H9 (cell line): Measurements from ENCODE around the gene TMEM219. TPM values are rescaled to one million over a fixed set of nuclear protein-coding genes. Genes with fewer than 3 reads are reported as not detected.

ENCODE experiments used
- DNase-seq: peaks from one replicate; pipeline ENCODE4 v3.0.0-alpha.2; 2017
- H2AFZ ChIP-seq: one replicate; pipeline ENCODE4 v1.6.1; 2013; ENCODE audit warnings: mild to moderate bottlenecking, low read length, control low read depth, moderate library complexity
- H2AK5ac ChIP-seq: 2 replicates; pipeline ENCODE4 v1.6.1; 2013; ENCODE audit warnings: low read length, control low read depth, mixed read lengths; ENCODE audit not compliant: insufficient read length
- H2BK120ac ChIP-seq: one replicate; pipeline ENCODE4 v1.6.1; 2013; ENCODE audit warnings: low read depth, mild to moderate bottlenecking, low read length, control low read depth, inconsistent platforms; ENCODE audit not compliant: poor library complexity, severe bottlenecking
- H2BK12ac ChIP-seq: 2 replicates; pipeline ENCODE4 v1.6.1; 2013; ENCODE audit warnings: low read length, control low read depth, mixed read lengths, low read depth; ENCODE audit not compliant: insufficient read length
- H2BK15ac ChIP-seq: 2 replicates; pipeline ENCODE4 v1.6.1; 2013; ENCODE audit warnings: low read depth, low read length, control low read depth
- H2BK20ac ChIP-seq: one replicate; pipeline ENCODE4 v1.6.1; 2013; ENCODE audit warnings: low read depth, mild to moderate bottlenecking, low read length, control low read depth, inconsistent platforms; ENCODE audit not compliant: poor library complexity, severe bottlenecking
- H2BK5ac ChIP-seq: 2 replicates; pipeline ENCODE4 v1.6.1; 2013; ENCODE audit warnings: low read length, control low read depth, mixed read lengths; ENCODE audit not compliant: insufficient read length
- H3K14ac ChIP-seq: 2 replicates; pipeline ENCODE4 v1.6.1; 2013; ENCODE audit warnings: low read length, control low read depth; ENCODE audit not compliant: insufficient read depth
- H3K18ac ChIP-seq: 2 replicates; pipeline ENCODE4 v1.6.1; 2013; ENCODE audit warnings: low read depth, mild to moderate bottlenecking, mixed read lengths, low read length, control low read depth; ENCODE audit not compliant: insufficient read length
- H3K23ac ChIP-seq: 2 replicates; pipeline ENCODE4 v1.6.1; 2013; ENCODE audit warnings: low read length, control low read depth, mixed read lengths, low read depth; ENCODE audit not compliant: insufficient read length
- H3K23me2 ChIP-seq: 2 replicates; pipeline ENCODE4 v1.6.1; 2013; ENCODE audit warnings: low read depth, mild to moderate bottlenecking, mixed read lengths, low read length, control low read depth; ENCODE audit not compliant: insufficient read length, poor library complexity, severe bottlenecking
- H3K27ac ChIP-seq: 2 replicates; pipeline ENCODE4 v1.5.1; 2013; ENCODE audit warnings: low read length, control low read depth, mixed read lengths, low read depth; ENCODE audit not compliant: insufficient read length
- H3K27me3 ChIP-seq: 2 replicates; pipeline ENCODE4 v1.6.1; 2013; ENCODE audit warnings: low read length, control low read depth, inconsistent platforms; ENCODE audit not compliant: insufficient read depth
- H3K4ac ChIP-seq: 2 replicates; pipeline ENCODE4 v1.6.1; 2013; ENCODE audit warnings: low read depth, mild to moderate bottlenecking, control low read depth, inconsistent platforms, low read length, moderate library complexity
- H3K4me1 ChIP-seq: 2 replicates; pipeline ENCODE4 v1.6.1; 2013; ENCODE audit warnings: low read length, control low read depth, inconsistent platforms; ENCODE audit not compliant: insufficient read depth
- H3K4me2 ChIP-seq: 2 replicates; pipeline ENCODE4 v1.6.1; 2013; ENCODE audit warnings: low read length, control low read depth, mixed read lengths; ENCODE audit not compliant: insufficient read length, insufficient read depth
- H3K56ac ChIP-seq: 2 replicates; pipeline ENCODE4 v1.6.1; 2013; ENCODE audit warnings: low read depth, mild to moderate bottlenecking, mixed read lengths, low read length, control low read depth; ENCODE audit not compliant: insufficient read length
- H3K79me1 ChIP-seq: 2 replicates; pipeline ENCODE4 v1.6.1; 2013; ENCODE audit warnings: low read depth, mild to moderate bottlenecking, moderate library complexity, low read length, control low read depth, inconsistent platforms; ENCODE audit not compliant: insufficient read depth, poor library complexity, severe bottlenecking
- H3K79me2 ChIP-seq: 2 replicates; pipeline ENCODE4 v1.6.1; 2013; ENCODE audit warnings: low read length, control low read depth, inconsistent platforms; ENCODE audit not compliant: insufficient read depth
- H3K9ac ChIP-seq: 2 replicates; pipeline ENCODE4 v1.6.1; 2013; ENCODE audit warnings: low read length, control low read depth, mixed read lengths; ENCODE audit not compliant: insufficient read length; ENCODE audit errors: extremely low read depth
- H3K9me3 ChIP-seq: one replicate; pipeline ENCODE4 v1.6.1; 2013; ENCODE audit warnings: low read depth, low read length, inconsistent platforms; ENCODE audit not compliant: control insufficient read depth
- H3T11ph ChIP-seq: one replicate; pipeline ENCODE4 v1.6.1; 2013; ENCODE audit warnings: mild to moderate bottlenecking, low read length, control low read depth, inconsistent platforms
- H4K20me1 ChIP-seq: one replicate; pipeline ENCODE4 v1.6.1; 2013; ENCODE audit not compliant: control insufficient read depth, insufficient read length, insufficient read depth
- H4K5ac ChIP-seq: 2 replicates; pipeline ENCODE4 v1.6.1; 2013; ENCODE audit warnings: low read depth, mild to moderate bottlenecking, mixed read lengths, low read length, control low read depth; ENCODE audit not compliant: insufficient read length
- H4K8ac ChIP-seq: replicated peaks from 2 replicates; pipeline ENCODE4 v1.6.1; 2013; ENCODE audit warnings: low read length, control low read depth, mixed read lengths, low read depth; ENCODE audit not compliant: insufficient read length
- H4K91ac ChIP-seq: 2 replicates; pipeline ENCODE4 v1.6.1; 2013; ENCODE audit warnings: low read depth, mild to moderate bottlenecking, moderate library complexity, mixed read lengths, low read length, control low read depth; ENCODE audit not compliant: insufficient read length
- H3K27ac Mint-ChIP-seq, 3 experiments: 2 replicates in 2 of 3; 3 replicates in 1 of 3; pipeline ENCODE4 v1.8.0; 2020 to 2021; ENCODE audit warnings: mixed read lengths in 3 of 3, mild to moderate bottlenecking in 1 of 3, moderate library complexity in 1 of 3
- H3K27me3 Mint-ChIP-seq: 2 replicates; pipeline ENCODE4 v1.8.0; 2021; ENCODE audit warnings: low read depth, mild to moderate bottlenecking, moderate library complexity, mixed read lengths
- H3K36me3 Mint-ChIP-seq, 3 experiments: 2 replicates in 2 of 3; 3 replicates in 1 of 3; pipeline ENCODE4 v1.8.0; 2020 to 2021; ENCODE audit warnings: low read depth in 3 of 3, mixed read lengths in 3 of 3; ENCODE audit not compliant: insufficient read depth in 1 of 3
- H3K4me1 Mint-ChIP-seq, 2 experiments: 2 replicates each; pipeline ENCODE4 v1.8.0; 2020; ENCODE audit warnings: mixed read lengths in 2 of 2
- H3K4me3 Mint-ChIP-seq, 2 experiments: 2 replicates in 1 of 2; 3 replicates in 1 of 2; pipeline ENCODE4 v1.8.0; 2020 to 2021; ENCODE audit warnings: mild to moderate bottlenecking in 2 of 2, mixed read lengths in 2 of 2, moderate library complexity in 1 of 2
- H3K9me3 Mint-ChIP-seq, 2 experiments: 2 replicates in 1 of 2; 3 replicates in 1 of 2; pipeline ENCODE4 v1.8.0; 2020; ENCODE audit warnings: mild to moderate bottlenecking in 2 of 2, mixed read lengths in 2 of 2, moderate library complexity in 1 of 2
- CTCF ChIP-seq: fragments of 200-600 bp; sonication (generic); conservative IDR thresholded peaks from 3 replicates; pipeline ENCODE4 v1.8.0; 2021; ENCODE audit warnings: antibody characterized with exemption, mild to moderate bottlenecking
- WGBS: extraction: QIAGEN DNeasy Blood & Tissue Kit; methylation state at CpG from one replicate; pipeline ENCODE4 v1.1.7; 2013; ENCODE audit warnings: missing lambda C conversion rate, low lambda C conversion rate, mixed read lengths; ENCODE audit not compliant: insufficient read length; ENCODE audit errors: extremely low coverage; 5-methylcytosine and 5-hydroxymethylcytosine counted together
- total RNA-seq: library from RNA; stranded (reverse); gene quantifications from 2 replicates; pipeline ENCODE4 v1.2.1, GENCODE V29; 2021

TMEM219 gene
- total RNA-seq, 1 experiment from 2014 or later, result 89.1 TPM

- peaks cover 21 to 30% of the 10 kb centered on the region in 2 experiments for H3K4me1 Mint-ChIP-seq
- H3K4me1 ChIP-seq, result peaks cover 8% of the 10 kb centered on the region; the same call in 1 of the 2 replicates
- no peaks in the 10 kb centered on the region for H3K79me1 ChIP-seq
- H3K56ac ChIP-seq, result no peak overlapping the region
- no peak overlapping the region for H4K91ac ChIP-seq
- no peak overlapping the region for H2BK5ac ChIP-seq
- H3T11ph ChIP-seq, result no peak overlapping the region
- no peaks in the 10 kb centered on the region for H3K27me3 Mint-ChIP-seq
- TF ChIP-seq CTCF, result no peak
- H3K23ac ChIP-seq, result no peak overlapping the region
- no peaks in the 10 kb centered on the region for H3K27me3 ChIP-seq
- no peak overlapping the region for H4K5ac ChIP-seq
- H3K4me2 ChIP-seq, result peak overlapping the region; percentile 90
- peak overlapping the region in 1 of 3 experiments; percentile 3; a peak in 1 of 7 replicates for H3K27ac Mint-ChIP-seq
- H4K8ac ChIP-seq, result no peak overlapping the region
- peaks cover 2 to 26% (median 20%) of the 10 kb centered on the region in 3 experiments; a peak in 6 of 7 replicates for H3K36me3 Mint-ChIP-seq
- no CpG with 5 or more reads among the region's 9 CpGs for WGBS
- peak overlapping the region; percentile 80 for H3K9ac ChIP-seq
- DNase-seq, result no peak
- peak overlapping the region; percentile 89 to 96 for H3K4me3 Mint-ChIP-seq
- no peaks in the 10 kb centered on the region for H3K79me2 ChIP-seq
- peak overlapping the region; percentile 44 for H2AK5ac ChIP-seq
- H2BK15ac ChIP-seq, result no peak overlapping the region
- H2BK120ac ChIP-seq, result no peak overlapping the region
- no peak overlapping the region for H2BK20ac ChIP-seq
- H3K27ac ChIP-seq, result no peak overlapping the region
- no peak overlapping the region for H2BK12ac ChIP-seq
- no peak overlapping the region for H2AFZ ChIP-seq
- H3K4ac ChIP-seq, result no peak overlapping the region
- peak overlapping the region; percentile 55; the same call in 1 of the 2 replicates for H3K14ac ChIP-seq
- no peaks in the 10 kb centered on the region for H3K9me3 Mint-ChIP-seq
- H3K9me3 ChIP-seq, result no peaks in the 10 kb centered on the region
- peaks cover 20% of the 10 kb centered on the region for H3K23me2 ChIP-seq
- no peaks in the 10 kb centered on the region for H4K20me1 ChIP-seq
- no peak overlapping the region for H3K18ac ChIP-seq
These were observed 36.6 kb upstream of the TMEM219 start for GRCh38 chr16:29925105-29925756.
